GM19324 (cell line): ENCODE data around the gene IL36RN.

ENCODE experiments used
- ATAC-seq: cut with Tn5 transposase; IDR thresholded peaks from one replicate; pipeline ENCODE4 v1.9.1; 2021; ENCODE audit warnings: mild to moderate bottlenecking, moderate library complexity; ENCODE audit not compliant: unreplicated experiment, low FRiP score

IL36RN gene

GRCh38 chr2:113058998-113059960, at the start of gene IL36RN:
Gene IL36RN, plus strand, starts transcription at chr2:113059198. Its CDS starts 241 bp downstream, at chr2:113059439.
- ATAC-seq: no peak

GRCh38 chr2:113009622-113010021, 49.4 kb upstream of the IL36RN start:
- no peak for ATAC-seq

- ATAC-seq: no peak
Measured at GRCh38 chr2:113010088-113010487, 48.9 kb upstream of the IL36RN start.

GRCh38 chr2:113011108-113011507, 47.9 kb upstream of the IL36RN start:
- ATAC-seq: no peak

- ATAC-seq: no peak
Measured at GRCh38 chr2:113012436-113013335, 46.3 kb upstream of the IL36RN start.

- no peak for ATAC-seq
Measured at GRCh38 chr2:113013336-113013661, 45.7 kb upstream of the IL36RN start.

- ATAC-seq: no peak
Measured at GRCh38 chr2:113014067-113014466, 44.9 kb upstream of the IL36RN start.

- ATAC-seq: no peak
Measured at GRCh38 chr2:113015042-113015441, 44.0 kb upstream of the IL36RN start.

- ATAC-seq: no peak
Measured at GRCh38 chr2:113015655-113016054, 43.3 kb upstream of the IL36RN start.

GRCh38 chr2:113018509-113018908, 40.5 kb upstream of the IL36RN start:
- ATAC-seq: no peak

- no peak for ATAC-seq
Measured at GRCh38 chr2:113021312-113021711, 37.7 kb upstream of the IL36RN start.

GRCh38 chr2:113024764-113025163, 34.2 kb upstream of the IL36RN start:
- ATAC-seq: no peak

GRCh38 chr2:113025737-113026136, 33.3 kb upstream of the IL36RN start:
- ATAC-seq: no peak

- no peak for ATAC-seq
Measured at GRCh38 chr2:113027691-113028090, 31.3 kb upstream of the IL36RN start.

- no peak for ATAC-seq
Measured at GRCh38 chr2:113028112-113028511, 30.9 kb upstream of the IL36RN start.

- ATAC-seq: no peak
Measured at GRCh38 chr2:113032737-113033136, 26.3 kb upstream of the IL36RN start.

GRCh38 chr2:113034016-113034415, 25.0 kb upstream of the IL36RN start:
- ATAC-seq: no peak

GRCh38 chr2:113036763-113037162, 22.2 kb upstream of the IL36RN start:
- no peak for ATAC-seq

GRCh38 chr2:113038291-113038690, 20.7 kb upstream of the IL36RN start:
- no peak for ATAC-seq

GRCh38 chr2:113039158-113039557, 19.8 kb upstream of the IL36RN start:
- ATAC-seq: no peak

GRCh38 chr2:113039719-113040118, 19.3 kb upstream of the IL36RN start:
- no peak for ATAC-seq
